ENCODE measurements around the gene ZNF672. TPM values are rescaled to one million over a fixed set of nuclear protein-coding genes. Genes with fewer than 3 reads are reported as not detected.
A peak's percentile ranks its signal among the peaks of the same experiment; 100 is the strongest.

The ZNF672 gene
- total RNA-seq, 1 donor from 2014 or later = 44.4 TPM

- no peak for TF ChIP-seq CTCF (conservative IDR thresholded peaks at IDR 0.05)
Measured at GRCh38 chr1:248831842-248832241, 6.2 kb upstream of the ZNF672 start.

GRCh38 chr1:248834343-248834940, 3.6 kb upstream of the ZNF672 start:
- no peak overlapping the region for H3K4me3 Mint-ChIP-seq
- DNase-seq (ENCODE audit: low read depth, low spot score) = no peak
- H3K36me3 Mint-ChIP-seq (ENCODE audit: low read depth) = peaks cover 2% of the 10 kb centered on the region
- H3K9me3 Mint-ChIP-seq = no peaks in the 10 kb centered on the region
- TF ChIP-seq CTCF (conservative IDR thresholded peaks at IDR 0.05) = no peak
- H3K27me3 Mint-ChIP-seq (ENCODE audit: low read depth) = peaks cover 19% of the 10 kb centered on the region
- peaks cover 4% of the 10 kb centered on the region for H3K4me1 Mint-ChIP-seq
- H3K27ac Mint-ChIP-seq (ENCODE audit: unreplicated experiment) = no peak overlapping the region

More at GRCh38 chr1:248831842-248832241, 6.2 kb upstream of the ZNF672 start:
- Mint-ChIP-seq H3K9me3 (no peaks in the 10 kb centered on the region), H3K27me3 (ENCODE audit: low read depth) (peaks cover 19% of the 10 kb centered on the region), H3K4me3 (no peak overlapping the region), H3K4me1 (peaks cover 2% of the 10 kb centered on the region), H3K27ac (ENCODE audit: unreplicated experiment) (no peak overlapping the region), H3K36me3 (ENCODE audit: low read depth) (peaks cover 2% of the 10 kb centered on the region)
- DNase-seq (ENCODE audit: low read depth, low spot score) = no peak

DNA sequence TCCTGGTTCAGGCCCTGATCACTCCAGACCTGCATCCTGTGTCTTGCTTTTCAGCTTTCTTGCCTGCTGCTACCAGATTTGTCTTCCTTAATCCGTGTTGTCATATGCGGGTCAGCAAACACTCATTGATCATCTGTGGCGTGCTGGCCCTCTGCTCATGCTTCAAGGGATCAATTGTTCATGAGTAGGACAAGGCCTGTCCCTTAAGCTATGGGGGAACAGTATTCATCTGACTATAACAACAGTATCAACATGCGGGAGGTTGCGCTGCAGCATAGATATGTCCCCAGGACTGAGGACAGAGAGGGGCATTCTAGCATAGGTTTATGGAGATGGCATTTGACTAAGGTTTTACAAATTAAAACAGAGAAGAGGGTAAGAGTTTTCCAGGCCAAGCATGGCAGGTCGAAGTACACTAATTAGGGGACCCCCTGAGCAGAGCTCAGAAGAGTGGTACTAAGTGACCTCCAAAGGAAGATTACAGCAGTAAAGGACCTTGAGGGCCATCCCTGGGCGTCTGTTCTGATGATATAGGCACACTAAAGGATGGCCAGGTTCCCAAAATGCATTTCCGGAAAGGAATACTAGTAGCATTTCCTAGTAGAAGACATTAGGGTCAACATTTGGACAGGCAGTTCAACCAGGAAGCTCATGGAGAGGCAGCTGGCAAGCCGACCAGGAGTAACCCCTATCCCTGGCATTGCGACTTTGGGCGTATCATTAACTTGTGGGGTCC, 811 bp upstream of the ZNF672 start:
- H3K9me3 Mint-ChIP-seq = no peaks in the 10 kb centered on the region
- peaks cover 5% of the 10 kb centered on the region for H3K27me3 Mint-ChIP-seq (ENCODE audit: low read depth)
- TF ChIP-seq CTCF (conservative IDR thresholded peaks at IDR 0.05) = no peak
- no peak overlapping the region for H3K27ac Mint-ChIP-seq (ENCODE audit: unreplicated experiment)
- H3K36me3 Mint-ChIP-seq (ENCODE audit: low read depth) = no peaks in the 10 kb centered on the region
- H3K4me1 Mint-ChIP-seq = peaks cover 21% of the 10 kb centered on the region
- H3K4me3 Mint-ChIP-seq = no peak overlapping the region
- DNase-seq (ENCODE audit: low read depth, low spot score) = no peak

GRCh38 chr1:248838357-248839167, 538 bp downstream of the ZNF672 start:
- Mint-ChIP-seq H3K4me1 (peaks cover 21% of the 10 kb centered on the region), H3K27me3 (ENCODE audit: low read depth) (no peaks in the 10 kb centered on the region), H3K4me3 (no peak overlapping the region), H3K36me3 (ENCODE audit: low read depth) (no peaks in the 10 kb centered on the region), H3K27ac (ENCODE audit: unreplicated experiment) (peak overlapping the region; percentile 98), H3K9me3 (no peaks in the 10 kb centered on the region)
- TF ChIP-seq CTCF (conservative IDR thresholded peaks at IDR 0.05) = no peak
- DNase-seq (ENCODE audit: low read depth, low spot score) = peak; percentile 77

GRCh38 chr1:248839168-248839555, 1.1 kb downstream of the ZNF672 start:
- TF ChIP-seq CTCF (conservative IDR thresholded peaks at IDR 0.05) = no peak
- no peaks in the 10 kb centered on the region for H3K27me3 Mint-ChIP-seq (ENCODE audit: low read depth)
- DNase-seq (ENCODE audit: low read depth, low spot score) = no peak
- H3K27ac Mint-ChIP-seq (ENCODE audit: unreplicated experiment) = peak overlapping the region; percentile 98
- no peak overlapping the region for H3K4me3 Mint-ChIP-seq
- H3K4me1 Mint-ChIP-seq = peaks cover 21% of the 10 kb centered on the region
- H3K9me3 Mint-ChIP-seq = no peaks in the 10 kb centered on the region
- no peaks in the 10 kb centered on the region for H3K36me3 Mint-ChIP-seq (ENCODE audit: low read depth)
